HUES48 (cell line): ENCODE data around the gene WWC1.

Source experiments
- H3K27ac ChIP-seq: one replicate; pipeline ENCODE4 v1.7.0; 2013; ENCODE audit warnings: low read depth, low read length, inconsistent platforms
- H3K27me3 ChIP-seq: 2 replicates; pipeline ENCODE4 v1.6.1; 2013; ENCODE audit warnings: mild to moderate bottlenecking, low read length; ENCODE audit not compliant: control insufficient read depth, insufficient read depth
- H3K36me3 ChIP-seq: 2 replicates; pipeline ENCODE4 v1.6.1; 2013; ENCODE audit warnings: low read length; ENCODE audit not compliant: control insufficient read depth, insufficient read depth
- H3K4me1 ChIP-seq: 2 replicates; pipeline ENCODE4 v1.6.1; 2013; ENCODE audit warnings: mild to moderate bottlenecking, low read length; ENCODE audit not compliant: control insufficient read depth, insufficient read depth
- H3K4me3 ChIP-seq: 2 replicates; pipeline ENCODE4 v1.5.1; 2013; ENCODE audit warnings: mild to moderate bottlenecking, low read depth, low read length
- H3K9ac ChIP-seq: 2 replicates; pipeline ENCODE4 v1.6.1; 2013; ENCODE audit warnings: mild to moderate bottlenecking, low read depth, low read length, moderate library complexity
- H3K9me3 ChIP-seq: 2 replicates; pipeline ENCODE4 v1.6.1; 2013; ENCODE audit warnings: low read length; ENCODE audit not compliant: control insufficient read depth, insufficient read depth

WWC1 gene

GRCh38 chr5:168291342-168291963 lies at the start of gene WWC1:
Gene WWC1 (plus strand): TSS chr5:168291645. CDS start chr5:168292153, 508 bp downstream.
- H3K4me3 ChIP-seq = peak within 1 kb of the TSS; percentile 79
- H3K27me3 ChIP-seq = no peaks in the 10 kb centered on the region; the same call in 1 of the 2 replicates
- H3K27ac ChIP-seq = peak within 1 kb of the TSS; percentile 59
- no peaks in the 10 kb centered on the region for H3K9me3 ChIP-seq
- H3K4me1 ChIP-seq = peaks cover 36% of the 10 kb centered on the region
- H3K9ac ChIP-seq = peak within 1 kb of the TSS; percentile 37; the same call in 1 of the 2 replicates
- no peaks in the 10 kb centered on the region for H3K36me3 ChIP-seq

GRCh38 chr5:168244838-168245559 lies 46.4 kb upstream of the WWC1 start:
- Histone ChIP-seq H3K36me3 (no peaks in the 10 kb centered on the region), H3K27ac (no peak overlapping the region), H3K9ac (no peak overlapping the region), H3K4me3 (no peak overlapping the region), H3K4me1 (no peaks in the 10 kb centered on the region), H3K9me3 (no peaks in the 10 kb centered on the region), H3K27me3 (peaks cover 10% of the 10 kb centered on the region)

GRCh38 chr5:168249923-168250322 lies 41.5 kb upstream of the WWC1 start:
- Histone ChIP-seq H3K4me1 (no peaks in the 10 kb centered on the region), H3K4me3 (no peak overlapping the region), H3K27me3 (no peaks in the 10 kb centered on the region), H3K36me3 (no peaks in the 10 kb centered on the region), H3K27ac (no peak overlapping the region), H3K9me3 (no peaks in the 10 kb centered on the region), H3K9ac (no peak overlapping the region)

GRCh38 chr5:168251259-168251658 lies 40.2 kb upstream of the WWC1 start:
- Histone ChIP-seq H3K36me3 (no peaks in the 10 kb centered on the region), H3K27ac (no peak overlapping the region), H3K27me3 (no peaks in the 10 kb centered on the region), H3K4me1 (no peaks in the 10 kb centered on the region), H3K9ac (no peak overlapping the region), H3K9me3 (no peaks in the 10 kb centered on the region), H3K4me3 (no peak overlapping the region)

- no peak overlapping the region for H3K27ac ChIP-seq
- no peaks in the 10 kb centered on the region for H3K36me3 ChIP-seq
- no peaks in the 10 kb centered on the region for H3K27me3 ChIP-seq
- no peaks in the 10 kb centered on the region for H3K4me1 ChIP-seq
- H3K9ac ChIP-seq = no peak overlapping the region
- H3K4me3 ChIP-seq = no peak overlapping the region
- no peaks in the 10 kb centered on the region for H3K9me3 ChIP-seq
These were observed 37.3 kb upstream of the WWC1 start for GRCh38 chr5:168254013-168254693.

- H3K27ac ChIP-seq = no peak overlapping the region
- no peak overlapping the region for H3K4me3 ChIP-seq
- no peaks in the 10 kb centered on the region for H3K27me3 ChIP-seq
- no peaks in the 10 kb centered on the region for H3K4me1 ChIP-seq
- no peaks in the 10 kb centered on the region for H3K9me3 ChIP-seq
- H3K9ac ChIP-seq = no peak overlapping the region
- H3K36me3 ChIP-seq = no peaks in the 10 kb centered on the region
These were observed 30.9 kb upstream of the WWC1 start for GRCh38 chr5:168260353-168261226.

GRCh38 chr5:168261227-168261571 lies 30.2 kb upstream of the WWC1 start:
- Histone ChIP-seq H3K36me3 (no peaks in the 10 kb centered on the region), H3K27me3 (no peaks in the 10 kb centered on the region), H3K9me3 (no peaks in the 10 kb centered on the region), H3K4me1 (no peaks in the 10 kb centered on the region), H3K27ac (no peak overlapping the region), H3K4me3 (no peak overlapping the region), H3K9ac (no peak overlapping the region)

- Histone ChIP-seq H3K9me3 (no peaks in the 10 kb centered on the region), H3K27me3 (no peaks in the 10 kb centered on the region), H3K4me3 (no peak overlapping the region), H3K4me1 (no peaks in the 10 kb centered on the region), H3K9ac (no peak overlapping the region), H3K27ac (no peak overlapping the region), H3K36me3 (no peaks in the 10 kb centered on the region)
These were observed 29.3 kb upstream of the WWC1 start for GRCh38 chr5:168262042-168262743.

GRCh38 chr5:168263121-168263520 lies 28.3 kb upstream of the WWC1 start:
- Histone ChIP-seq H3K27me3 (no peaks in the 10 kb centered on the region), H3K4me3 (no peak overlapping the region), H3K9ac (no peak overlapping the region), H3K27ac (no peak overlapping the region), H3K9me3 (no peaks in the 10 kb centered on the region), H3K36me3 (no peaks in the 10 kb centered on the region), H3K4me1 (no peaks in the 10 kb centered on the region)

GRCh38 chr5:168266016-168266415 lies 25.4 kb upstream of the WWC1 start:
- no peaks in the 10 kb centered on the region for H3K36me3 ChIP-seq
- no peak overlapping the region for H3K27ac ChIP-seq
- no peak overlapping the region for H3K4me3 ChIP-seq
- H3K4me1 ChIP-seq = peaks cover 14% of the 10 kb centered on the region
- H3K9me3 ChIP-seq = no peaks in the 10 kb centered on the region
- H3K9ac ChIP-seq = no peak overlapping the region
- no peaks in the 10 kb centered on the region for H3K27me3 ChIP-seq
